GM23248 (cell line): ENCODE results near the gene HOXB5.

Experiments
- EZH2 ChIP-seq: fragments of 200-600 bp; sonication (generic); IDR thresholded peaks from 2 replicates; pipeline ENCODE4 v1.6.1; 2018; ENCODE audit warnings: antibody characterized with exemption, mild to moderate bottlenecking; ENCODE audit not compliant: insufficient read depth, poor library complexity, severe bottlenecking
- EZH2phosphoT487 ChIP-seq: fragments of 200-600 bp; sonication (generic); IDR thresholded peaks from 2 replicates; pipeline ENCODE4 v1.6.1; 2018; ENCODE audit warnings: antibody characterized with exemption, moderate library complexity, mild to moderate bottlenecking, low read depth; ENCODE audit not compliant: insufficient read depth

DNA sequence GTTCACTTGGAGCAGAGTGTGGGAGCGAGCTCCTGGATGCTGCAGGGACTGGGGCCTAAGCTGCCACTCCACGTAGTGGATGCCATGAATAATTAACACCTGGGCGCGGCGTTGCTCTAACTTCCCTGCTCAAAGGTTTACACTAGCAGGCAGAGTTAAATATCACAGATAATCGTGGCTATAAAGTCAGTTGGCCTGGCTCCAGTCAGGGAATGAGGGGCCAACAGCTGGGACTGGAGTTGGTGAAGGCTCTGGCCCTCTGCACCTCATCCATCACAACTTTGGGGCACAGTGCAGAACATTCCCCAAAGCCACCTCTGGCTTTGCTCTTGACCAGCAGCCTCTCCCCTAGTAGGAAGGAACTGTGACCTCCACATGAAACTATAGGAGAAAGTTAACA lies 26.4 kb downstream of the HOXB5 start:
- TF ChIP-seq EZH2 (no peak), EZH2phosphoT487 (no peak)
